ENCODE results near the gene PPFIA4. TPM values are rescaled to one million over a fixed set of nuclear protein-coding genes. Genes with fewer than 3 reads are reported as not detected.

Gene PPFIA4
- polyA plus RNA-seq, 1 of the 3 experiments (the other 2 are of a cell fraction), result 4.4 TPM

- DNase-seq, result no peak
- no peaks in the 10 kb centered on the region for H3K9me2 ChIP-seq
- H3K79me2 ChIP-seq (ENCODE audit: insufficient read depth), result no peaks in the 10 kb centered on the region
- H3K27me3 ChIP-seq (ENCODE audit: insufficient read depth), result no peaks in the 10 kb centered on the region
- POLR2A ChIA-PET, result no interaction called here
- H3K36me3 ChIP-seq (replicated peaks in 1 of 2; ENCODE audit: control insufficient read depth in 1 of 2, insufficient read depth in 2 of 2, low read length in 1 of 2), result no peaks in the 10 kb centered on the region
- H4K20me1 ChIP-seq (ENCODE audit: insufficient read depth), result no peaks in the 10 kb centered on the region
- CTCF ChIA-PET, result interaction anchor here (0.6 to 3.5 kb wide), 6 partner anchors 10 to 45 kb away, joined by 3 to 9 read pairs (median 4); no protein-coding TSS in a partner anchor
- H3K4me3 ChIP-seq (ENCODE audit: low read depth in 2 of 2, low read length in 1 of 2), result no peak overlapping the region
- no peak overlapping the region for H3K4me2 ChIP-seq
- no peaks in the 10 kb centered on the region for H3F3A ChIP-seq (replicated peaks; ENCODE audit: insufficient read depth)
- H3K9ac ChIP-seq, result no peak overlapping the region
- 71% methylated on average over 3 of the region's 3 CpGs for WGBS (ENCODE audit: low lambda C conversion rate)
- H2AFZ ChIP-seq (ENCODE audit: low read depth), result no peak overlapping the region
- H3K27ac ChIP-seq (ENCODE audit: low read depth in 2 of 2, low read length in 1 of 2), result no peak overlapping the region
- no peaks in the 10 kb centered on the region for H3K9me3 ChIP-seq
- peaks cover 0 to 19% of the 10 kb centered on the region in 2 experiments; a peak in 2 of 4 replicates for H3K4me1 ChIP-seq (ENCODE audit: control insufficient read depth in 1 of 2, insufficient read depth in 2 of 2, low read depth in 1 of 2, low read length in 1 of 2)
- no peak for TF ChIP-seq EP300 (IDR thresholded peaks at IDR 0.05; ENCODE audit: borderline replicate concordance in 1 of 2, low read depth in 1 of 2, low read length in 1 of 2)
- no peak for TF ChIP-seq MXI1 (IDR thresholded peaks at IDR 0.05; ENCODE audit: low read depth, low read length)
- TF ChIP-seq, protein P1, sequence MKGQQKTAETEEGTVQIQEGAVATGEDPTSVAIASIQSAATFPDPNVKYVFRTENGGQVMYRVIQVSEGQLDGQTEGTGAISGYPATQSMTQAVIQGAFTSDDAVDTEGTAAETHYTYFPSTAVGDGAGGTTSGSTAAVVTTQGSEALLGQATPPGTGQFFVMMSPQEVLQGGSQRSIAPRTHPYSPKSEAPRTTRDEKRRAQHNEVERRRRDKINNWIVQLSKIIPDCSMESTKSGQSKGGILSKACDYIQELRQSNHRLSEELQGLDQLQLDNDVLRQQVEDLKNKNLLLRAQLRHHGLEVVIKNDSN (IDR thresholded peaks at IDR 0.05; ENCODE audit: borderline replicate concordance, low read depth), result no peak
- TF ChIP-seq, protein P2, sequence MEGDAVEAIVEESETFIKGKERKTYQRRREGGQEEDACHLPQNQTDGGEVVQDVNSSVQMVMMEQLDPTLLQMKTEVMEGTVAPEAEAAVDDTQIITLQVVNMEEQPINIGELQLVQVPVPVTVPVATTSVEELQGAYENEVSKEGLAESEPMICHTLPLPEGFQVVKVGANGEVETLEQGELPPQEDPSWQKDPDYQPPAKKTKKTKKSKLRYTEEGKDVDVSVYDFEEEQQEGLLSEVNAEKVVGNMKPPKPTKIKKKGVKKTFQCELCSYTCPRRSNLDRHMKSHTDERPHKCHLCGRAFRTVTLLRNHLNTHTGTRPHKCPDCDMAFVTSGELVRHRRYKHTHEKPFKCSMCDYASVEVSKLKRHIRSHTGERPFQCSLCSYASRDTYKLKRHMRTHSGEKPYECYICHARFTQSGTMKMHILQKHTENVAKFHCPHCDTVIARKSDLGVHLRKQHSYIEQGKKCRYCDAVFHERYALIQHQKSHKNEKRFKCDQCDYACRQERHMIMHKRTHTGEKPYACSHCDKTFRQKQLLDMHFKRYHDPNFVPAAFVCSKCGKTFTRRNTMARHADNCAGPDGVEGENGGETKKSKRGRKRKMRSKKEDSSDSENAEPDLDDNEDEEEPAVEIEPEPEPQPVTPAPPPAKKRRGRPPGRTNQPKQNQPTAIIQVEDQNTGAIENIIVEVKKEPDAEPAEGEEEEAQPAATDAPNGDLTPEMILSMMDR (IDR thresholded peaks at IDR 0.05), result no peak
- TF ChIP-seq POLR2AphosphoS5 (IDR thresholded peaks at IDR 0.05; ENCODE audit: low read depth, low read length), result no peak
- no peak for TF ChIP-seq MEF2A (IDR thresholded peaks at IDR 0.05; ENCODE audit: borderline replicate concordance, low read depth)
- no peak for TF ChIP-seq MAX (IDR thresholded peaks at IDR 0.05; ENCODE audit: low read depth)
- no peak for TF ChIP-seq YY1 (IDR thresholded peaks at IDR 0.05; ENCODE audit: low read depth)
- TF ChIP-seq ELF1 (IDR thresholded peaks at IDR 0.05), result no peak
- TF ChIP-seq, protein P3, sequence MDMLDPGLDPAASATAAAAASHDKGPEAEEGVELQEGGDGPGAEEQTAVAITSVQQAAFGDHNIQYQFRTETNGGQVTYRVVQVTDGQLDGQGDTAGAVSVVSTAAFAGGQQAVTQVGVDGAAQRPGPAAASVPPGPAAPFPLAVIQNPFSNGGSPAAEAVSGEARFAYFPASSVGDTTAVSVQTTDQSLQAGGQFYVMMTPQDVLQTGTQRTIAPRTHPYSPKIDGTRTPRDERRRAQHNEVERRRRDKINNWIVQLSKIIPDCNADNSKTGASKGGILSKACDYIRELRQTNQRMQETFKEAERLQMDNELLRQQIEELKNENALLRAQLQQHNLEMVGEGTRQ (IDR thresholded peaks at IDR 0.05; ENCODE audit: borderline replicate concordance, low read depth, low read length), result no peak
- no peak for TF ChIP-seq GATA2 (CRISPR knock-in tag; IDR thresholded peaks at IDR 0.05)
- TF ChIP-seq SIN3A (IDR thresholded peaks at IDR 0.05; ENCODE audit: borderline replicate concordance, low read depth, low read length), result no peak
- TF ChIP-seq, protein P4, sequence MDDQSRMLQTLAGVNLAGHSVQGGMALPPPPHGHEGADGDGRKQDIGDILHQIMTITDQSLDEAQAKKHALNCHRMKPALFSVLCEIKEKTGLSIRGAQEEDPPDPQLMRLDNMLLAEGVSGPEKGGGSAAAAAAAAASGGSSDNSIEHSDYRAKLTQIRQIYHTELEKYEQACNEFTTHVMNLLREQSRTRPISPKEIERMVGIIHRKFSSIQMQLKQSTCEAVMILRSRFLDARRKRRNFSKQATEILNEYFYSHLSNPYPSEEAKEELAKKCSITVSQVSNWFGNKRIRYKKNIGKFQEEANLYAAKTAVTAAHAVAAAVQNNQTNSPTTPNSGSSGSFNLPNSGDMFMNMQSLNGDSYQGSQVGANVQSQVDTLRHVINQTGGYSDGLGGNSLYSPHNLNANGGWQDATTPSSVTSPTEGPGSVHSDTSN (IDR thresholded peaks at IDR 0.05), result no peak
- TF ChIP-seq FOSL2 (IDR thresholded peaks at IDR 0.05; ENCODE audit: borderline replicate concordance, low read depth), result no peak
These were observed 46.6 kb downstream of the PPFIA4 start for GRCh38 chr1:203072911-203073310.
